NCI-H526 treated with DMSO at 0.1 percent for 48 hours (cell line): ENCODE data around the gene POLR1A.

Experiments used
- DNase-seq: peaks from one replicate; lab custom pipeline; 2025; lab: John Stamatoyannopoulos, UW

The POLR1A gene

DNA sequence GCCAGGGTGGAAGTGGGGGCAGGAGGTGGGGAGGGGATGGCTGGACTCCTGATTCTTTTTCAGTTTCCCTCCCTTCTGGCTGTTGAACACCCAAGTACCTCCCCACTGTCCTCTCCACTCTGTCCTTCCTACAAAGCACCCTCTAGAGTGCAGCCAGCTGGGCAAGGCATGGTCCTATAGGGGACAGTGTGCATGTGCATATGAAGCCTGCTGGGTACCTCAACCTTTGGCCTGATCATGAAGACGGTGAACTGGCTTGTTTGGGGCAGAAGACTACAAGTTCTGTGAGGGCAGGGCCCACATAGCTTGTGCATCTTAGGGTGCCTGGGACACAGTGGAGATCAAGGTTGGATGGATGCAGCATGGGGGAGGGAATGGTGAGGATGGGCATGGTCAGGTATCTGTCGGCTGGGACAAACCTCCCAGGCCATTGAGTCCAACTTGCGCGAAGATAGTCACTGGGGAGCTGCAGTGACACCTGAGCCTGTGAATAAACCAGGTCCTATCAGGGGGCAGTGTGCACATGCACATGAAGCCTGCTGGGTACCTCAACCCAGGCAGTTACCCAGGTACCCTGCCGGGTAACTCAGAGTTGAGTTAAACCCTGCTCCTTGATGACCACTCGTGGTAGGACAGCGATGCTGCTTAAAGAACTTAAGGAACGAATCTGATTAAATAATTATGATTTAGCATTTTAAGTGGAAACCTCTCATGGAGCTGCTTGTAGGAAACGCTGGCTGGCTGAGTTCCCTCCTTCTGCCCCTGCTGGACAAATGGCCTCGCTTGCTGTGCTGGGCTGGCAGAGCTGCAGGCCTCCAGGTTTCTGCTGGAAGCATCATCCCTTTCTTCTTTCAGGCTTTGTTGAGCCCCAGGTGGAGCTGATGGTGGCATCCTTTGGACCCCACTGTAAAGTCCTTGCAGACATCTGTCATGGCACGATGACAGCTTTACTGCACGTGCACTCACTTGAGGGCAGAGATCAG is 84.0 kb downstream of the POLR1A start:
- no peak for DNase-seq

DNA sequence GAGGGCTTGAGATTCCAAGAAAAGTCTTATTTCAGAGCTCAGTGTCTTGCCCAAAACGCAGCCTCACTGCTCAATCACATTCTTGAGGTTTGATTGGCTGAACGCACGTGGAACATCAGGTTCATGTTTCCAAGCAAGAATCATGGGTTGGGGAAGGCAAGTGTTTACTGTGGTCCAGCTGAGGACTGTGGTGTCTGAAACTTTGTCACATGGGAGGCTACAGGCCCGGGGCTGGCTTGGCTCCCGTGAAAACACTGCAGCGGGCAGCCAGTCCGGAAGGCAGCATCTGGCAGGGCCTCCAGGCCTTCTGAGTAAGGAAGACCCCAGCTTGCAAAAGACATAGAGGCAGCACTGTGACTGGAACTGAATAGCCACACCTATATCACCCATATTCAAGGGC is 84.7 kb downstream of the POLR1A start:
- no peak for DNase-seq

DNA sequence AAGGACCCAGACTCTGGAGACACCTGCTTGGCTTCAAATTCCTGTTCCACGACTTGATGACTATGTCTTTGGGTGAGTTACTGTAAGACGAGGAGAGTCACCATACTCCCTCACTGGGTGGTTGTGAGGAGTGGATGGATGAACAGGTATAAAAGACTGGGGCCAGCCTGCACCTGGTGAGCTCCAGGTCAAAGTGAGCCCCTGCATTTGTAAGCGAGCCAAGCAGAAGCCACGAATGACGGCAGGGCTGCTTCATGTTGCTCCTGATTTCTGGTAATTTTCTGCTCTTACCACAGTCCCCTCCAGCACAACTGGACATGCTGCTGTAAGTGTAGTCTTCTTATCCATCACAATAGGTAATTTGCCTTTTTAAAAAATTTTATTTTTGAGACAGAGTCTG is 86.6 kb downstream of the POLR1A start:
- no peak for DNase-seq

DNA sequence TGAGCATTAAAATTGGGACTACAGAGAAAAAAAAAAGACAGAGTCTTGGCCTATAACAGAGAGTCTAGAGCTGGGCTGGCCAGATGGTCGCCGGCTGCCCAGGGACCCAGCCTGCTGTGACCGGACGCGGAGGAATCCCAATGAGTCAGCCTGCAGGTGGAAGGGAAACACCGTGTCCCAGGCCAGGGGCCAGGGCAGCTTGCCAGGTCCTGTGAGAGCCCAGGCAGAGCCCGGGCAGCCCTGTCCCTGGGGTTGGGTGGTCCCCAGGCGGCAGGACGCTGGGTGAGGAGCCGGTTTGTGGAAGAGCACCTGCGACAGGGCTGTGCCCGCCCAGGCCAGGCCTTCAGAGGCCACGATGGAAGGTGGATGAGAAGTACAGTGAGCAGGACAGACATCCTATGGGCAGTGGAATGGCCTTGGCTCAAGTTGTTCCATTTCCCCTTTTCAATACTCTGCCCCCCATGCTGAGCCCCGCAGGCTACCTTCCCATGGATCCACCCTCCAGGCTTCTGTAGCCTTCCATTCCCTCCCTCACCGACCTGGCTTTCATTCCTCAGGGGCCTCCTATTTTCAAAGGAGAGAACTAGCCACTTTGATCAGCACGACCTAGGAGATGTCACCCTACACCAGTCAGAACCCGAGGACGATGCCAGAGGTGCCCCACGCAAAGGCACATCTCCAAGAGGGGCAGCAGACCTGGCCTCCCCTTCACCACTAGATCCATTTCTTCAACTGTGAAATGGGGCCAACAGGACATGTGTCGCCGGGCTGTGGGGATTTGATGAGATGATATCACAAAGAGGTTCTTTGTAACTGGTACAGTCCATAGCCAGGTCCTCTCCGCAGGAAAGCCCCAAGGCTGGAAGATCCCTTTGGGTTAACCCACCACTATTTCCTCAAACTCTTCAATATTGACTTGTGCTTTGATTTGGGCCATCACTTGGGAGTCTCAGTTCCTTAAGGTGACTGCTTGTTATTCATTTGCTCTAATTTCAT is 87.5 kb downstream of the POLR1A start:
- no peak for DNase-seq

DNA sequence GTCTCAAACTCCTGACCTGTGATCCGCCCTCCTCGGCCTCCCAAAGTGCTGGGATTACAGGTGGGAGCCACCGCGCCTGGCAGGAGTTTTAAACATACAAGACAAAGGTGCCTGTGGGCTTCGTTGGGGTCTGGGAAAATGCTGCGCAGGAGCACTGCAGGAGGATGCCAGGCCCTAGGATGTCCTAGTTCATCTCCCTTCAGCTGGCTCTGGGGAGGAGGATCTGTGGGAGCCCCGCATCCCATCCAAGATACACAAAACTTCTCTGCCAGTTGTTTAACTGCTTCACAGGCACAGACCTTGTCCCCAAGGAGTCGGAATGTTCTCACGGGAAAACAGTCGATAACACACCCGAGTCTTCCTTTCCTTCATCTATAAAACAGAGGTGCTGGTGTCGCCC is 89.1 kb downstream of the POLR1A start:
- no peak for DNase-seq

DNA sequence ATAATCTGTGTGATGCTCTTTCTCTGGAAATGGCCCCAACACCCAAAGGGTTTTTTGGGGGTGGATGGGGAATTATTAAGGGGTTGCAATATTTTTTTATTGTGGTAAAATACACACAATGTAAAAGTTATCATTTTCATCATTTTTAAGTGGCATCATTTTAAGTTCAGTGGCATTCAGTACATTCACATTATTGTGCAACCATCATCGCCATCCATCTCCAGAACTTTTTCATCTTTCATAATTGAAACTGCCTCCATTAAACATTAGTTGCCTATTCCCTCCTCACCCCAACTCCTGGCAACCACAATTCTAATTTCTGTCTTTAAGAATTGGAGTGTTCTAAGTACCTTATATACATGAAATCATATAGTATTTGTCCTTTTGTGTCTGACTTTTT is 90.0 kb downstream of the POLR1A start:
- no peak for DNase-seq

DNA sequence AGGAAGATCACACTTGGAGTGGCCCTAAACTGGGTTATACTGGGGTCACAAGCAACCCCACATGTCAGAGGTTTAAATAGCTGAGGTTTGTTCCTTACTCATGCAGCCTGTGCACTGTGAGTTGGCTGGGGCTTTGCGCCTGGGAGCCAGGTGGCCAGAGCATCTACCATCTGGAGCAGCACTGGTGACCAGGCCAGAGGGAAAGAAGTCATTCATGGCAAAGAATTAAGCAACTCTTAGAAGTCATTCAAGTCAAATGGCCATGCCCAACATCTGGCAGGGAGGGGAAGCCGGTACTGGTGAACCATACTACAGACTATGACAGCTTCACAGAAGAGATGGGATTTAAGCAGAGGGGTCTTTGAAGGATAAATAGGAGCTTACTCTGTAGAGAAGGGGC is 90.7 kb downstream of the POLR1A start:
- no peak for DNase-seq

DNA sequence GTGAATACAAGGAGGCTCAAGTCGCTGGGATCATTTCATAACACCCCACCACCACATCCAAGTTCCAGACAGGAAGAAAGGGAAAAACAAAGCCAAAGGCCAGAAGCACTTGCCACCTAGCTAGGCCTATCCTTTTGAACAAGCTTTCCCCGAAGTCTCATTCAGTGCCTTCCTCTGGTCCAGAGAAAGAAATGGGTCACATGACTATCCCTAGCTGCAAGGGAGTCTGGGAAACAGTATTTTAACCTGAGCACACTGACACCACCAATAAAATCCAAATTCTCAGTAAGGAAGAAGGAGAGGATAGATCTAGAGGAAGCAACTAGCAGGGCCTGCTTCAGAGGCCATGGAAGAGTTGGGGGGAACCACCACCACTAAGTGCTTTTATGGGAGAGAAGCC is 91.2 kb downstream of the POLR1A start:
- DNase-seq, result no peak

DNA sequence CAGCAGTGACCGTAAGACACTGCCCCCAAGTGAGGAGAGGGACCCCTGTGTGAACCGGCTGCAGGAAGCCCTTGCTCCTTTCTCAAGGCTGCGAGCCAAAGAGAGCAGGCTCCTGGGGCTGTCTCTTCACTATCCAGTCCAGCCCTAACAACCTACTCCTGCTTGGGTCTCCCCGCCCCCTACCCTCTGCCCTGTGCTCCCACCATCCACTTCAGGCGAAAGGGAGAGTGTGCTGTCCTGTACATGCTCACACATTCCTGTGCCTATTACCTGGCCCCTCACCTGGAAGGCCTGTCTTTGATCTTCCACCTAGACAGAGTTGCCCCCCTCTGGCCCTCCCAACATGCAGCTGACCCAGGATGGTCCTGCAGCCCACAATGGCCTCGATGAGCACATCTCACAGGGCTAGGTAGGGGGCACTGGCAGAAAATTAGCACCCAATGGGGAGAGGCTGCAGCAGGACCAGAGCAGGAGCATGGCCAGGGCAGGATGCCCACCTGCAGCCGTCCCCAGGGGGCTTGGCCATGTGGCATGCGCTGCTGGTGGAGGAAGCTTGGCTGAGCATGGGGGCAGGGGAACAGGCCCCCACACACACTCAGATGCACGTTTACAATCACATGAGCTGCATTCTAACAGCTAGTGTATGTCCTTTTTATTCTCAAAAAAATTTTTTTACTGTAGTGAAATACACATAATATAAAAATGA is 93.5 kb downstream of the POLR1A start:
- no peak for DNase-seq

DNA sequence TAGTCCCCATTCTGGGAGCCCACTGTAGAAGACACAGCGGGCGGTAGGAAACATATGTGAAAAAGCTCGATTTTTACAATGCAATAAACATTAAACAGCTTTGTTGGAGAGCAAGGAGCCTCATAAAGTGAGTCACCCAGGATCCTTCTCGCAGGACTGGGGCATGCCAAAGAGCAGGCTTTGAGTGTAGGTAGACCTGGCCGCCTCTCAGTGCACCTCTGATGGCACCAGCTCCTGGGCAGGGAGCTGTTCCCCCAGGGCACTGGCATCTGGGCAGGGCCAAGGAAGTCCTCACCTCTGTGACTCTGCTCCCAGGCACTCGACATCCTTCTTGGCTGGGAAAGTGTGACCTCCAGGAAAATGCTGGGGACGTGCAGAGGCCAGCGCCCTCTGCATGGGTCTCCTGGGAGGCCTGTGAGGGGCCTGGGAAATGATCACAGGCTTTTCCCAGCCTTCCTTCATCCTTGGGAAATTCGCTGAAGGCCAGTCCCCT is 94.2 kb downstream of the POLR1A start:
- no peak for DNase-seq

DNA sequence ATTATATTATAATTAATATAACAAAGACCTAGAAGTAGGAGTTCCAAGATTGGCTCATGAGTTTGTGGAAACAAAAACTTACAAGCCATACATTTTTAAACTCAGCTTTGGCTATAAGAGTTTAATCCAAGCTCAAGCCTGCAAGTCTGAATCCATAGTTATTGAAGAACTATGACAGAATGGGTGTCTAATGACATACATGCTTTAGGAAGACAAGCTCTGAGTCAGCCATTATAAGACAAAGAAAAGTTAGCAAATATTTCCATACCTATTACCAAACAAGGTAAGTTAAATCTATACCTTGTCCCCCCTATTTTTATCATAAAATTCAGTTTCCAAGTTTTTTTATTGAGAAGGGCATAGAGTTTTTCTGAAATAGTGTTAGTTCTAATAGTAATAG is 95.6 kb downstream of the POLR1A start:
- no peak for DNase-seq

DNA sequence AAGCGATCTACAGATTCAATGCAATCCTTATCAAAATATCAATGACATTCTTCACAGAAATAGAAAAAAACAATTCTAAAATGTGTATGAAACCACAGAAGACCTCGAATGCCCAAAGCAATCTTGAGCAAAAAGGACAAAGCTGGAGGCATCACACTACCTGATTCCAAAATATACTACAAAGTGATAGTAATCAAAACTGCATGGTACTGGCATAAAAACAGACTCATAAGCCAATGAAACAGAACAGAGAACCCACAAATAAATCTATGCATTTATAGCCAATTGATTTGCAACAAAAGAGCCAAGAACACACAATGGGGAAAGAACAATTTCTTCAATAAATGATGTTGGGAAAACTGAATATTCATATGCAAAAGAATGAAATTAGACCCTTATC is 99.2 kb downstream of the POLR1A start:
- no peak for DNase-seq

DNA sequence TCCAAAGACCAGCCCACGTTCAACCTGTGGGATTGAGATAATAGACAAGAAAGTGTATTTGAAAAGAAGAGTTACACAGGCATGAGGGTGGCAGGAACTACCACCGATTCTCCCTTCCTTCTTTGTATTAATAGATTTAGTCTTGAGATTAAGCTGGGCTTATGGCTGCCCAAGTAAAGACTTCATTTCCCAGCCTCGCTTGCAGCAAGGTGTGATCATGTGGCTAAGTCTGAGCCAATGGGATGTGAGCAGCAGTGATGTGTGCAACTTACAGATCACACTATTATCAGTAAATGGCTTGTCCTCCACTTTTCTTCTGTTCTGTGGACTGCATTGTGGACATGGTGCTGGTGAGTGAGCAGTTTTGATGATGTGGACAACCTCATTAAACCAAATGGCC is 101.7 kb downstream of the POLR1A start:
- no peak for DNase-seq

DNA sequence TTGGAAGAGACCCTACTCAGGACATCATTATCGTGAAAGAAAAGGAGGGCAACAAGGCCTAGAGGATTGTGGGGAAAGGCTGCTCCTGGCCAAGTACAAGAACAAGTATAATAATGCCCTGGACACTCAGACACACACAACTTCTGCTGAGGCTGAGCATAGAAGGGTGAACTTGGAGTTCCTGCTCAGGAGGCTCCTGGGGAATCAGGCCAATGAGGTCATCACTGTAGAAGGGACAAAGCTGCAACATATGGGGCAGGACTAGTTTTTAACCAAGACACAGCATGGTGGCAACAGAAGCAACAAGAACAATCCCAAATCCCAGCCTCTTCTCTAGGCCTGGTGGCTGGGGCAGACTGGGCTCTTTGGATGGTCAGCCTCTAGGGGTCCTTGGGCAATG is 102.6 kb downstream of the POLR1A start:
- no peak for DNase-seq

DNA sequence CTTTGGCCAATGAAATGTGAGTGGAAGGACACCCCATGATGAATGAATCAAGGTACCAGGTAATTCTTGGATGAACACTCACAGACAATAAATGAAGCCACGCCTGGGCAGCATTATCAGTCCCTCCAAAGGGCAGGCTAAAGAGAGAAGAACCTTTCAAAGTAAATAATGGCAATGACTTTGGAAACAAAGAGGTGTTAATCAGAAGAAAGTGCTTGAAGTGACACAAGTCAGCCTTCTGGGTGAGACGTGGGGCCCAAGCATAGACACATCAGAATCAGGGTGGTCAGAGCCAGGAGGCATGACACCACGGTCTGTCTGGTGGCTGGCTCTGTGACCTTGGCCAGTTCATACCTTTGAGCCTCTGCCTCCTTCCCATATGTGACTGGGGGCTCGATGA is 103.3 kb downstream of the POLR1A start:
- no peak for DNase-seq

DNA sequence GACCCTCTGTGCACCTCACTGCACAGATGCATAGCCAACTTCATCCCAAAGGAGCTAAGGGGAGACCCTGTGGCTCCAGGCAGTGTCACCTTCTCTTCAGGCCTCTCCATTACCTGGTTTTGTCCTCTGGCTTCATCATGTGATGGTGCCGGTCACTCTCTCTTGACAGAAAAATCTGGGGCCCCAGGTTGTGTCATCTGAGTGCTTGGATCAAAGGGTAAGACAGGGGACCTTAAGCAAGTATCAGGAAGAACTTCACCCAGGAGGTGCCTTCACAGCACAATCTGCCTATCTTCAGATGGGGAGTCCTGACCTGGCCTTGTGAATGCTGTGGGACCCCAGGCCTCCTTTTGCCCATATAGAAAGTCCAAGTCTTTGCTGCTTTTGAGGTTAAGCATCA is 104.4 kb downstream of the POLR1A start:
- DNase-seq, result no peak

DNA sequence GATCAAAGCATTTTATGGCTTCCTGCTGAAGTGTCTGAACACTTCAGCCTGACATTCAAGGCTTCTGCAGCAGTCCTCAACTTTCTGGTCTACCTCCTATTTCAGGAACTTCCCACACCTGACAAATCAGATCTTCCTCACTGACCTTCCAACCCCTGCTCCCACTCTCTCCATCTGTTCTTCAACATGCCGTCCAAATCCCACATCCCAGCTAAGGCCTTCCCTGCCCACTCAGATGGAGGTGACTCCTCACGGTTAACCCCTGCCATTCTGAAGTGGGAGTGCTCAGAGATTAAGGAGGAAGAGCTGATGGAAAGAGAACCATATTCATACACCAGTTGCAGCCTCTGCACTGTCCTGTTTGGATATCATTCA is 104.8 kb downstream of the POLR1A start:
- no peak for DNase-seq

DNA sequence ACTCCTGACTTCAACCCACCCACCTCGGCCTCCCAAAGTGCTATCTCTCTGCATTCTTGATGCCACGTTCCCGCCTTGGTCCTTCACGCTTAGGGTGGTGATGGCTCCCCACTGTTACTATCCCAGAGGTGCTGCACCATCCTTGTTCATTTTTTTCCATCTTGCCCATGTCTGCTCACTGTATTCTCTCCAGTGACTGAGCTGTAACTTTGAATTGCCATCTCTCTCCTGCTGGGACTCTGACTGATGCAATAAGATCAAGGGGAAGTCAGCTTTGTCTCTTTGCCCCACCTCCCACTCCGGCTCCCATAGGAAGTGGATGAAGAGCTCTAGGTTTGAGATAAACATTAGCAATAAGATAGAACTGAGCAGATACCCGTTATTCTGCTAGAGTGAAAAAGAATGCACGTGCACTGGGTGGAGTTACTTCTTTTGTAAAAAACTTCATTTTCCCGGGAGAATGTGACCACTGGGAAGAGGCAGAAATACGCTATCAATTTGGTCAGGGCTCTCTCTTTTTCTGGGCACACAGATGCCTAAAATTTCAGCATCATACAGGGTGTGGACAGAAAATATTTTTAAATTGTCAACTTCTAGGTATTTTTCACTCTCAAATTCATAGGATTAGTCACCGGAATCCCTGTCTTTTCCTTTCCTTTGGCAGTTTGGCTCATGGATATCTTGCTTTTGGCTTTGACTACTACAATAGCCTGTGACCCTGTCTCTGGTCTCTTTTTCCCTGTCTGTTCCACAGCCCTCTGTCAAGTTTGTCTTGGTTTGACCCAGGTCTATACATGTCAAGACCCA is 105.4 kb downstream of the POLR1A start:
- no peak for DNase-seq

DNA sequence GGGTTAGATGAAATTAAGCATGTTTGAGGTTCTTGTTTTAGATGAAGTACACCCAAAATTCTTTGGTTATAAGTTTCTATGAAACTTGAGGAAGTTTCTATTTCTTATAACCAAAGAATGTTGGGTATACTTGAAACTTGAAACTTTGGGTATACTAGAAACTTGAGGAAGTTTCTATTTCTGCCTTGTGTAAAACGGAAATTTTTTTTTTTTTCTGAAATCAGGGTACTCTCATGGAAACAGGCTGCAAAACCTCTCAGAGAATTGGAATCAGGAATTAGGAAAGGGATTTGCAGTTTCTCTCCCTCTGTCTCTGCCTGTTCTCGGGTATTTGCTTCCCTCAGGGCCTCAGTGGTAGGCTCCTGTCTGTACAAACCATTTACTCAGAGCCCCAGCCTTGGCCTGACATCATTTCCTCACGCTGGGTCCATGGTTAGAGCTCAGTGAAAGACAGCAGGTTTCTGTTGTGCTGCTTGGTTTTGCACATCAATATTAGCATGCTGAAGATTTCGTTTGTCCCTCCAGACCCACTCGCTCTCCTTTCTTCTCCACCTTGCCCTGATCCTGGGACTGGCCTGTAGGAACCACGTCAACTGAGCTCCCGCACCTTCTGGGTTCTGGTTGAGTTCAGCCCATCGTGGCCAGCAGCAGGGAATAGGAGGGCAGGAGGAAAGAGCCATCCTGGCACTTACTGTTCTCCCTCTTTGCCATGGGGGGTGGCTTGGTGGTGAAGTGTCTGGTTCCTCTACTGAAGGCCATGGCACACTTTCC is 106.4 kb downstream of the POLR1A start:
- no peak for DNase-seq
